ENCODE data around the gene C16orf92. TPM values are rescaled to one million over a fixed set of nuclear protein-coding genes. Genes with fewer than 3 reads are reported as not detected.

C16orf92 gene
- total RNA-seq, 2 donors from 2014 or later = not detected

DNA sequence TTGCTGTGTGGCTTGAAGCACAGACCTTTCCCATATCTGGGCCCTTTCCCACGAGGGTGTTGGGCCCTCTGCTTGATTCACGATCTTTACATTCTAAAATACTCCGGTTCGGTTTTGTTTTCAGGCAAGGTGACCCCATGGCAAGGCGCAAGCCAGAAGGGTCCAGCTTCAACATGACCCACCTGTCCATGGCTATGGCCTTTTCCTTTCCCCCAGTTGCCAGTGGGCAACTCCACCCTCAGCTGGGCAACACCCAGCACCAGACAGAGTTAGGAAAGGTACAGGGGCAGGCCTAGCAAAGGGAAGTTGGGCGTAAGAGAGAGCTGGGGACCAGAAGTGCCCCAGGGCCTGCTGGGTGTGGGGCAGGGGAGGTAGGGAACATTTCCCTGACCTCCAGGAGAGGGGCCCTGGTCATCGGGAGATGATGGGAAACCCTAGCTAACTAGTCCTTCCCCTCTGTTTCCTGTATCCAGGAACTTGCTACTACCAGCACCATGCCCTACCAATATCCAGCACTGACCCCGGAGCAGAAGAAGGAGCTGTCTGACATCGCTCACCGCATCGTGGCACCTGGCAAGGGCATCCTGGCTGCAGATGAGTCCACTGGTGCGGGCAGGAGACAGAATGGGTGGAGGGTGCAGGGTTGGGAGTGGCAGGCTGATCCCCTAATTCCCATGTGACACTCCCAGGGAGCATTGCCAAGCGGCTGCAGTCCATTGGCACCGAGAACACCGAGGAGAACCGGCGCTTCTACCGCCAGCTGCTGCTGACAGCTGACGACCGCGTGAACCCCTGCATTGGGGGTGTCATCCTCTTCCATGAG lies 44.0 kb downstream of the C16orf92 start:
- peak; percentile 83 for DNase-seq (ENCODE audit: low spot score)
- intact Hi-C loops (cut with DNase I) = no loop called here

DNA sequence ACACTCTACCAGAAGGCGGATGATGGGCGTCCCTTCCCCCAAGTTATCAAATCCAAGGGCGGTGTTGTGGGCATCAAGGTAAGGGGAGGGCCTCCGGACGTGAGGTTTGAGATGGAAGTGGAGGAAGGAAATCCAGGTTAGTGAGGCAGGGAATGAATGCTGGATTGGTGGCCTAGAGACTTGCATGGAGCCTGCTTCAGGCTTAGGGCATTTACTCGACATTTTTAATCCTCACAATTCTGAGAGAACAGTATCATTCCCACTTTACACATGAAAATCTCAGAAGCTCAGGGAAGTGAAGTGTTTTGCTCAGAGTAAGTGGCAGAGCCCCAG lies 44.6 kb downstream of the C16orf92 start:
- intact Hi-C loops (cut with DNase I) = no loop called here
- no peak for DNase-seq (ENCODE audit: low spot score)

DNA sequence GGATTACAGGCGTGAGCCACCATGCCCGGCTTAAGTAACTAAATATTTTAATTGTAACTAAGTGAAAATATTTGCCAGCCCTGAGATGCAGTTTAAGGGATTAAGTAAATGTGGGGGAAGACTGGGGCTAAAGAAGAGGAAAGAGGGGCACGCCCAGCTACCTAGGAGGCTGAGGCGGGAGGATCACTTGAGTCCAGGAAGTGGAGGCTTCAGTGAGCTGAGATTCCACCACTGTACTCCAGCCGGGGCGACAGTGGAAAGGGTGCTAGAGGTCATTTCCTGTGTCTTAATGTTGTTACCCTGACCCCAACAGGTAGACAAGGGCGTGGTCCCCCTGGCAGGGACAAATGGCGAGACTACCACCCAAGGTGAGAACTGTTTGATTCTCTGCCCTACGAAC lies 45.3 kb downstream of the C16orf92 start:
- peak; percentile 58 for DNase-seq (ENCODE audit: low spot score)
- intact Hi-C loops (cut with DNase I) = no loop called here

DNA sequence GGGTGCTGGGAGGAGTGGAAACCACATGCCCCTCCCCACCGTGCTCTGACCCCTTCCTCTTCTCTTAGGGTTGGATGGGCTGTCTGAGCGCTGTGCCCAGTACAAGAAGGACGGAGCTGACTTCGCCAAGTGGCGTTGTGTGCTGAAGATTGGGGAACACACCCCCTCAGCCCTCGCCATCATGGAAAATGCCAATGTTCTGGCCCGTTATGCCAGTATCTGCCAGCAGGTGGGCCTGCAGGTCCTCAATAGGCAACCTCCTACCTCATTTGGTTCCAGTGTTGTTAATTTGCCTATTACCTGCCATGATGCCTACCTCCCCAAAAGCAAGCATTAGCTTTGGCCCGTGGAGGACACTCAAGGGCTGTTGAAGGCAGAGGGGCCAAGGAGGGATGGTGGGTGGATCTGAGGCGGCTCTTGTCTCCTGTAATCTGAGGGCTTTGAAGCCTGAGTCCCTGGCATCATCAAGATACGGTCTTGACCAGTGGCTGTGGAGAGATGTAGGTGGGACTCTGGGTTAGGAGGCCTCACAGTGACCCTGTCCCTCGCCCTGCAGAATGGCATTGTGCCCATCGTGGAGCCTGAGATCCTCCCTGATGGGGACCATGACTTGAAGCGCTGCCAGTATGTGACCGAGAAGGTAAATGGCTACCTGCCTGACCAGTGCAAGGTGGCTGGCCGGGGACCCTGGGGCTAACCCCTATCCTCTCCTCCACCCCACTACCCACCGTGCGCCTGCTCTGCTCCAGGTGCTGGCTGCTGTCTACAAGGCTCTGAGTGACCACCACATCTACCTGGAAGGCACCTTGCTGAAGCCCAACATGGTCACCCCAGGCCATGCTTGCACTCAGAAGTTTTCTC lies 46.0 kb downstream of the C16orf92 start:
- no peak for DNase-seq (ENCODE audit: low spot score)
- intact Hi-C loops (cut with DNase I) = no loop called here

DNA sequence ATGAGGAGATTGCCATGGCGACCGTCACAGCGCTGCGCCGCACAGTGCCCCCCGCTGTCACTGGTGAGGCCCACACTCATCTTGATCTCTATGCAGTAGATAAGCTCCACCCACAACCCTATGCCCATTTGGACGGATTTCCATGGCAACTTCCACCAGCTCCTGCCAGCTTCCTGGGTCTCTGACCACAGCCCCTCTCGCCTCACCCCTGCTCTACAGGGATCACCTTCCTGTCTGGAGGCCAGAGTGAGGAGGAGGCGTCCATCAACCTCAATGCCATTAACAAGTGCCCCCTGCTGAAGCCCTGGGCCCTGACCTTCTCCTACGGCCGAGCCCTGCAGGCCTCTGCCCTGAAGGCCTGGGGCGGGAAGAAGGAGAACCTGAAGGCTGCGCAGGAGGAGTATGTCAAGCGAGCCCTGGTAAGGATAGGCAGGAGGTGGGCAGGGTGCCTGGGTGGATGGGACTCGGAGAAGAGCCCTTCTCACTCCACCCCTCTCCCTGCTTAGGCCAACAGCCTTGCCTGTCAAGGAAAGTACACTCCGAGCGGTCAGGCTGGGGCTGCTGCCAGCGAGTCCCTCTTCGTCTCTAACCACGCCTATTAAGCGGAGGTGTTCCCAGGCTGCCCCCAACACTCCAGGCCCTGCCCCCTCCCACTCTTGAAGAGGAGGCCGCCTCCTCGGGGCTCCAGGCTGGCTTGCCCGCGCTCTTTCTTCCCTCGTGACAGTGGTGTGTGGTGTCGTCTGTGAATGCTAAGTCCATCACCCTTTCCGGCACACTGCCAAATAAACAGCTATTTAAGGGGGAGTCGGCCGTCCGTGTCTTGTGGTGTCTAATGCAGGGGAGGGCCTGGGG lies 46.8 kb downstream of the C16orf92 start:
- no peak for DNase-seq (ENCODE audit: low spot score)
- intact Hi-C loops (cut with DNase I) = no loop called here

DNA sequence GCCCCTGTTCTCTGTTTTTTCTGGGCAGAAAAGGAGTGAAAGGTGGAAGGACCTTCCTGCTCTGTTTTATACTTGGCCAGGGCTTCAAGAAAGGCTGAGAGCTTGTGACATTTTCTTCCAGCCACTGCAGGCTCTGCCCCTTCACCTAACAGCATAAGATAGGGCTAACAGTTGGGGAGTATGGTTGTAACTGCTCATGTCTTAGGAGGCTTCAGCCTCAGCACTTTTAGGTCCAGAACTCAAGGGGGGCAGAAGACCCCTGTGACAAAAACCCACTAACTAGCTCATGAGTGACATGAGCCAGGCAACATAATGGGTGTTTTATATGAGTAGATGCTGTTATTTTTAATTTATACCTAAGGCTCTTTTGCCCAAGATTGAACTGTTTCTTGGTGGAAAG lies 47.5 kb downstream of the C16orf92 start:
- intact Hi-C loops (cut with DNase I) = no loop called here
- DNase-seq (ENCODE audit: low spot score) = no peak

Other genes starting within 250 kb of the C16orf92 start
- not detected for gene ZG16, start 244.9 kb upstream of the C16orf92 start, total RNA-seq
- gene KIF22, start 232.4 kb upstream of the C16orf92 start, total RNA-seq = 10 to 100 TPM in 1 of 2 donors, 1 to 10 TPM in 1; 5.9 to 10.4 TPM
- 100 to 1,000 TPM; 124 to 148 TPM for gene MAZ, start 216.7 kb upstream of the C16orf92 start, total RNA-seq
- 1 to 10 TPM; 5.0 to 5.4 TPM for gene PRRT2, start 211.0 kb upstream of the C16orf92 start, total RNA-seq
- 10 to 100 TPM; 10.5 to 12.7 TPM for gene PAGR1, start 207.0 kb upstream of the C16orf92 start, total RNA-seq
- gene MVP, start 202.7 kb upstream of the C16orf92 start, total RNA-seq = 100 to 1,000 TPM; 146 to 154 TPM
- 10 to 100 TPM; 54.6 to 75.6 TPM for gene CDIPT, start 160.0 kb upstream of the C16orf92 start, total RNA-seq
- 1 to 10 TPM in 1 of 2 donors, under 1 TPM in 1; 0.86 to 1.2 TPM for gene SEZ6L2, start 123.6 kb upstream of the C16orf92 start, total RNA-seq
- under 1 TPM; 0.33 to 0.51 TPM for gene ASPHD1, start 122.7 kb upstream of the C16orf92 start, total RNA-seq
- gene KCTD13, start 97.0 kb upstream of the C16orf92 start, total RNA-seq = 10 to 100 TPM; 13.1 to 16.1 TPM
- gene TMEM219, start 61.1 kb upstream of the C16orf92 start, total RNA-seq = 10 to 100 TPM; 58.4 to 80.9 TPM
- 10 to 100 TPM; 35.0 to 35.7 TPM for gene TAOK2, start 49.3 kb upstream of the C16orf92 start, total RNA-seq
- 10 to 100 TPM; 12.1 to 14.2 TPM for gene HIRIP3, start 27.6 kb upstream of the C16orf92 start, total RNA-seq
- gene INO80E, start 27.0 kb upstream of the C16orf92 start, total RNA-seq = 10 to 100 TPM; 42.2 to 46.0 TPM
- under 1 TPM; 0.28 to 0.33 TPM for gene DOC2A, start 12.2 kb upstream of the C16orf92 start, total RNA-seq
- not detected for gene TLCD3B, start 8.1 kb downstream of the C16orf92 start, total RNA-seq
- gene ALDOA, start 42.6 kb downstream of the C16orf92 start, total RNA-seq = 100 to 1,000 TPM; 937 to 987 TPM
- 10 to 100 TPM; 40.0 to 46.9 TPM for gene PPP4C, start 52.8 kb downstream of the C16orf92 start, total RNA-seq
- gene TBX6, start 68.7 kb downstream of the C16orf92 start, total RNA-seq = under 1 TPM; 0.46 to 0.57 TPM
- 10 to 100 TPM; 26.1 to 31.4 TPM for gene YPEL3, start 73.0 kb downstream of the C16orf92 start, total RNA-seq
- 1 to 10 TPM; 3.7 to 4.0 TPM for gene GDPD3, start 90.3 kb downstream of the C16orf92 start, total RNA-seq
- 10 to 100 TPM; 77.9 to 84.2 TPM for gene MAPK3, start 100.0 kb downstream of the C16orf92 start, total RNA-seq
- 10 to 100 TPM; 38.1 to 49.8 TPM for gene CORO1A, start 160.4 kb downstream of the C16orf92 start, total RNA-seq
- 10 to 100 TPM; 58.8 to 60.0 TPM for gene BOLA2B, start 170.5 kb downstream of the C16orf92 start, total RNA-seq
- 10 to 100 TPM; 19.8 to 21.5 TPM for gene SLX1A, start 170.7 kb downstream of the C16orf92 start, total RNA-seq
- 10 to 100 TPM; 10.0 to 12.9 TPM for gene SULT1A3, start 176.1 kb downstream of the C16orf92 start, total RNA-seq
- 10 to 100 TPM in 1 of 2 donors, 1 to 10 TPM in 1; 5.7 to 21.2 TPM for gene NPIPB13, start 225.3 kb downstream of the C16orf92 start, total RNA-seq

Data from posterior vena cava (tissue), 2 donors.